WTC11 (cell line): Measurements from ENCODE around the gene KRAS.

Experiments used
- ATF1 ChIP-seq: sonication (generic); formaldehyde crosslinking; IDR thresholded peaks from 2 replicates; pipeline ENCODE4 v1.8.1; 2023; ENCODE audit warnings: mild to moderate bottlenecking, moderate library complexity, missing genetic modification reagents
- SP1 ChIP-seq: sonication (generic); formaldehyde crosslinking; conservative IDR thresholded peaks from 2 replicates; pipeline ENCODE4 v1.8.1; 2022; ENCODE audit warnings: missing genetic modification reagents
- ZNF317 ChIP-seq: sonication (generic); formaldehyde crosslinking; IDR thresholded peaks from 2 replicates; pipeline ENCODE4 v1.8.1; 2023; ENCODE audit warnings: low read depth, mild to moderate bottlenecking, moderate library complexity, missing genetic modification reagents, borderline replicate concordance
- TF ChIP-seq, protein P1 (sequence below): fragments of 200-600 bp; IDR thresholded peaks from 2 replicates; pipeline ENCODE4 v1.8.0; 2022; ENCODE audit warnings: antibody characterized with exemption
- TF ChIP-seq, protein P2 (sequence below): fragments of 250-450 bp; sonication (Bioruptor Pico); IDR thresholded peaks from 2 replicates; pipeline ENCODE4 v1.8.0; 2021; ENCODE audit warnings: mild to moderate bottlenecking
- TF ChIP-seq, protein P3 (sequence below): sonication (generic); formaldehyde crosslinking; conservative IDR thresholded peaks from 2 replicates; pipeline ENCODE4 v1.8.1; 2022; ENCODE audit warnings: mild to moderate bottlenecking, missing genetic modification reagents

DNA sequence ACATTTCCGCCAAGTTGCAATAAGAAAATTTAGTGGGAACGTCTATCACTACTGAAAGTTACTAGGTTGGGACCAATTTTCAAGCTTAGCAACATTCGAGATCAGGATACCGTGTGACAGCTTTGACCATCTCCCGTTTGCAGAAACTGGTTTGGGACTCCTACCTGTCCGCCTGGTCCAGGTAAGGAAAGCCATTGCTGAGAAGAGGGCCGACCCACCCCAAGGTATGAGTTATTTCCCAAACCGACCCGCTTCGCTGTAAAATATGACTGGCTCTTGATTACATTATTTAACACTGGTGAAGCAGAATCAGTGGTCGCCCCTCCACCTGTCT, 56.0 kb downstream of the KRAS start:
- TF ChIP-seq, protein P1, sequence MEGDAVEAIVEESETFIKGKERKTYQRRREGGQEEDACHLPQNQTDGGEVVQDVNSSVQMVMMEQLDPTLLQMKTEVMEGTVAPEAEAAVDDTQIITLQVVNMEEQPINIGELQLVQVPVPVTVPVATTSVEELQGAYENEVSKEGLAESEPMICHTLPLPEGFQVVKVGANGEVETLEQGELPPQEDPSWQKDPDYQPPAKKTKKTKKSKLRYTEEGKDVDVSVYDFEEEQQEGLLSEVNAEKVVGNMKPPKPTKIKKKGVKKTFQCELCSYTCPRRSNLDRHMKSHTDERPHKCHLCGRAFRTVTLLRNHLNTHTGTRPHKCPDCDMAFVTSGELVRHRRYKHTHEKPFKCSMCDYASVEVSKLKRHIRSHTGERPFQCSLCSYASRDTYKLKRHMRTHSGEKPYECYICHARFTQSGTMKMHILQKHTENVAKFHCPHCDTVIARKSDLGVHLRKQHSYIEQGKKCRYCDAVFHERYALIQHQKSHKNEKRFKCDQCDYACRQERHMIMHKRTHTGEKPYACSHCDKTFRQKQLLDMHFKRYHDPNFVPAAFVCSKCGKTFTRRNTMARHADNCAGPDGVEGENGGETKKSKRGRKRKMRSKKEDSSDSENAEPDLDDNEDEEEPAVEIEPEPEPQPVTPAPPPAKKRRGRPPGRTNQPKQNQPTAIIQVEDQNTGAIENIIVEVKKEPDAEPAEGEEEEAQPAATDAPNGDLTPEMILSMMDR, result no peak
- TF ChIP-seq, protein P2, sequence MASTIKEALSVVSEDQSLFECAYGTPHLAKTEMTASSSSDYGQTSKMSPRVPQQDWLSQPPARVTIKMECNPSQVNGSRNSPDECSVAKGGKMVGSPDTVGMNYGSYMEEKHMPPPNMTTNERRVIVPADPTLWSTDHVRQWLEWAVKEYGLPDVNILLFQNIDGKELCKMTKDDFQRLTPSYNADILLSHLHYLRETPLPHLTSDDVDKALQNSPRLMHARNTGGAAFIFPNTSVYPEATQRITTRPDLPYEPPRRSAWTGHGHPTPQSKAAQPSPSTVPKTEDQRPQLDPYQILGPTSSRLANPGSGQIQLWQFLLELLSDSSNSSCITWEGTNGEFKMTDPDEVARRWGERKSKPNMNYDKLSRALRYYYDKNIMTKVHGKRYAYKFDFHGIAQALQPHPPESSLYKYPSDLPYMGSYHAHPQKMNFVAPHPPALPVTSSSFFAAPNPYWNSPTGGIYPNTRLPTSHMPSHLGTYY (CRISPR knock-in tag), result no peak
- TF ChIP-seq SP1 (CRISPR knock-in tag), result no peak
- TF ChIP-seq ATF1, result no peak
- TF ChIP-seq ZNF317 (CRISPR knock-in tag), result no peak
- TF ChIP-seq, protein P3, sequence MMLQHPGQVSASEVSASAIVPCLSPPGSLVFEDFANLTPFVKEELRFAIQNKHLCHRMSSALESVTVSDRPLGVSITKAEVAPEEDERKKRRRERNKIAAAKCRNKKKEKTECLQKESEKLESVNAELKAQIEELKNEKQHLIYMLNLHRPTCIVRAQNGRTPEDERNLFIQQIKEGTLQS, result no peak
